GM12891 (cell line): ENCODE results near the gene IL1RL1.

Experiments
- DNase-seq: peaks from one replicate; pipeline ENCODE4 v3.0.0; 2011; ENCODE audit warnings: low spot score; ENCODE audit not compliant: insufficient read length
- FAIRE-seq: peaks from 2 replicates; lab custom pipeline; 2011; peaks lifted over from hg19 to GRCh38; lab: Jason Lieb, UNC
- PAX5 ChIP-seq: IDR thresholded peaks from 2 replicates; pipeline ENCODE4 v1.6.1; 2011; ENCODE audit warnings: low read length, moderate library complexity, mild to moderate bottlenecking; ENCODE audit not compliant: insufficient read depth, severe bottlenecking
- POLR2A ChIP-seq: IDR thresholded peaks from 2 replicates; pipeline ENCODE4 v1.6.1; 2011; ENCODE audit warnings: low read depth, low read length, control low read depth
- POLR2AphosphoS5 ChIP-seq: IDR thresholded peaks from 2 replicates; pipeline ENCODE4 v1.6.1; 2011; ENCODE audit warnings: low read depth, low read length, control low read depth
- POU2F2 ChIP-seq: IDR thresholded peaks from 2 replicates; pipeline ENCODE4 v1.6.1; 2011; ENCODE audit warnings: low read depth, mild to moderate bottlenecking, control low read depth, low read length, moderate library complexity
- SPI1 ChIP-seq: IDR thresholded peaks from 2 replicates; pipeline ENCODE4 v1.6.1; 2011; ENCODE audit warnings: low read depth, low read length, control low read depth
- TAF1 ChIP-seq: IDR thresholded peaks from 2 replicates; pipeline ENCODE4 v1.6.1; 2011; ENCODE audit warnings: low read depth, low read length, control low read depth

IL1RL1 gene

DNA sequence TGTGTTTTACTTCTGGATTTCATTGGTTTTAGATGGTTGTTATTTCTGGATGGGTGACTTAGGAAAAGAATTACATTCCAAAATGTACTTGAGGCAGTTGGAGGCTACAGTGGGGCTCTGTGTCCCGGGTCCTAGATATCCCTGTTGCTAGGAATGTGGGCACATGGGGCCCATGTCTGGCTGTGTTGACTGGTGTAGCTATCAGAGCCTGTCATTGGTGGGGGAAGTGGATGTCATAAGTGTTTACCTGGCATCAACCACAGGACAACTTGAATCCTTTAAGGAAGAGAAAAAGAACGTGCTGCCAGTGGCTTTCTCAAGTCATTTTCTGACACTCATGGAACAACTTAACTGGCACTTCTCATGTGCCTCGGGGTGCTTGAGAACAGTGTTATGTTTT is 74.6 kb downstream of the IL1RL1 start:
- DNase-seq = no peak
- TF ChIP-seq POLR2A (no peak), TAF1 (no peak), POU2F2 (no peak), SPI1 (no peak), PAX5 (no peak), POLR2AphosphoS5 (no peak)
- FAIRE-seq = no peak

DNA sequence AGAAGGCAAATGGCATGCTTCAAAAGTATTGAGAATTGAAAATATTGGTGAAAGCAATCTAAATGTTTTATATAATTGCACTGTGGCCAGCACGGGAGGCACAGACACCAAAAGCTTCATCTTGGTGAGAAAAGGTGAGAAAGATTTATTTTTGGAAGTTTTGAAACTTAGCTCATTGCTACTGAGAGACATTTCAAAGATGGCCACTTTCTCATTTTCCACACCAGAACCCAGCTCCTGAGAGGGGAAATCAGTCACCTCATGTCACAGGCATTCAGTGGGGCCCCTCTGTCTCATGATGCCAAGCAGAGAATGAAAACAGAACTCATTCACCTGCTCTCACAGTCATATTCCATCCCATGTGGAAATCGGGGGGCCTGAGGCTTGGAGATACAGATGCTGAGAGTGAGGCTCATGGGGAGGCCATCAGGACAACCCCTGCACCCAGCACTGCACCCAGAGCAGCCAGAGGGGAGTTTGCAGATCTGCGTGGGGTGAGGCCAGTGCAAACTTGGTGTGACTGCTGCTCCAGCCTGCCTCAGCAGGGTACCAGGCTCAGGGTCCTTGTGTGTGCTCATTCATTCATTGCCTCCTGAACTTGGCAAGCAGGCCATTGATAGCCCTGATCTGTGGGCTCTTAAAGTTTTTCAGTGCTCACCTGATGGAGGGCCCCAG is 75.6 kb downstream of the IL1RL1 start:
- TF ChIP-seq POLR2A = no peak
- DNase-seq (no peak), FAIRE-seq (no peak)

DNA sequence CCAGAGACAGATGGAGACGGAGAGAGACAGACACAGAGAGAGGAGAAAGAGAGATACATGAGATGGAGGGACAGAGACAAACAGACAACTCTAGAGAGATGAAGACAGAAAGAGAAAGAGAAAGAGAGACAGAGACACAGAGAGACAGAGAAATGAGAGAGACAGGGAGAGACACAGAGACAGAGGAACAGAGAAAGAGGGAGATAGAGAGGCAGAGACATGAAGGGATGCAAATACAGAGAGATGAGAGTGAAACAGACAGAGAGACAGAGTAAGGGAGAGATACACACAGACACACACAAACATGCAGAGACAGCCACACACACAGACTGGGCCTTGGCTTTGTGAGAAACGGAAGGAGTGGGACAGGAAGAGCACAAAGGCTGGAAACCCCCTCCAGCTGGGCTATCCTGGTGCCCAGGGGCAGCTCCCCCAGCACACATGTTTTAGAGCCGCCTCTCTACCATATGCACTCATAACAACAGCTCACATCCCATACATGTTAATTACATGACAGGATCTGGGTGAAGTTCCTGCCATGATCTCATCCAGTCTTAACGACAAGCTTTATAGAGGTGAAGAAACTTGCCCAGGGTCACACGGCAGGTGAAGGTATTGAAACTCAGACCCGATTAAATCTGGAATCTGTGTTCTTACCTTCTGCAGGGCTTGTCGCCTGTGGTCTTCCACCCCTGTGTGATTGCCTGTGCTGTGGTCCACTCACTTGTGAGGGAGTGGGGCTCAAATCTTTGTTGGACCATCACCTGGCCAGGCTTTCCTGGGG is 76.6 kb downstream of the IL1RL1 start:
- no peak for DNase-seq
- FAIRE-seq = no peak
- peak; percentile 44; the same call in 1 of the 2 replicates for TF ChIP-seq TAF1
- TF ChIP-seq POLR2A = no peak

DNA sequence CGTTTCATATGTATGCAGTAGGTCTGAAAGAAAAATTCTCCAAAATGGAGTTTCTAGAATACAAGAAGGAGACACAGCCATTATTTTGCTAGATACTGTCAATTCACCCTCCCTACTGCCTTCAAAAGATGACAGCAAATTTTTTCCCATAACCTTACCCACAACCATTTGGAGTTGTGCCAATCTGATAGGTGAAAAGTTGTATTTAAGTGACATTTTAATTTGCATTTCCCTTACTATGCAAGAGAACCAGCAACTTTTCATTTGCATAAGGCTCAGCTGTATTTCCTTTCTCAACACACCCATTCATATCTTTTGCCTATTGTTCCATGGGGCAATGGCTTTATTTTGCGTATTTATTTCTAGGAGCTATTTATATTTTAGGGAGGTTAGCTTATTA is 80.2 kb downstream of the IL1RL1 start:
- no peak for DNase-seq
- no peak for FAIRE-seq
- TF ChIP-seq POLR2AphosphoS5 = no peak
- no peak for TF ChIP-seq PAX5

DNA sequence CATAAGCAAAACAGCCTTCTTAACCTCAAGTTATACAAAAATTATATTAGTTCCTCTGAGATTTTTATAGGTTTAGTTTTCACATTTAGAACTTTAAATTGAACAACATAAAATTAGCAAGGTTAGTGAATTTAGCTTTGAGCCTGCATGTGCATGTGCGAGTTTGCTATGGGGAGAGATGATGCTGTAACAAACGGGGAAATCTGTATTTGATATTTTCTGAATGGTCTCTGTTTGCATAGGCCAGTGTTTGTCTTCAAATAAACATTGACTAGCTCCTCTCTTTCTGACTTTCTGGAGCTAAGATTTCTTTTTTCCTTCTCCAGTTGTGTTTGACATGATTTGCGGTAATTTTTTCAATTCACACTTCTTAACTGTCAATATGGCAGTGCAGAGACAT is 80.7 kb downstream of the IL1RL1 start:
- TF ChIP-seq POLR2AphosphoS5 (no peak), POLR2A (no peak), PAX5 (no peak), POU2F2 (no peak), TAF1 (no peak), SPI1 (no peak)
- FAIRE-seq (no peak), DNase-seq (no peak)

DNA sequence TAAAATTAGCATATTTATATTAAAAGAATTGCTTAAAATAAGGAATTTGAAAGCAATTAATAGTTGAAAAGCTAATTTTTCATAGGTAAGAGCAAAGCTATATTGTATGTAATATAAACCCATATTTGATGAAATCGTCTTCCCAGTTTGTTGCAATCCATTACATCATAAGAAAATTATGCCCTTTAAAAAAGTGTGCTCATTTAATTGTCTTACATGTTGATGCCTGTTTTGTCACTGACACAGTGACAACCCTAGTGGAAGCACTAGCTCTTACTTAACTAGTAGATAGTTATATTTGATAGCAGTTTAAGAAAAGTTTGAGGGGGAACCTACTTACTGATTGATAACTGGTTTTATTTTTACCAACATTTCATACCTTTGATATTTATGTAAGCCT is 81.6 kb downstream of the IL1RL1 start:
- FAIRE-seq (no peak), DNase-seq (no peak)
- no peak for TF ChIP-seq POLR2A
- TF ChIP-seq SPI1 = no peak
- no peak for TF ChIP-seq PAX5
- TF ChIP-seq POLR2AphosphoS5 = no peak
- TF ChIP-seq TAF1 = no peak
- no peak for TF ChIP-seq POU2F2

DNA sequence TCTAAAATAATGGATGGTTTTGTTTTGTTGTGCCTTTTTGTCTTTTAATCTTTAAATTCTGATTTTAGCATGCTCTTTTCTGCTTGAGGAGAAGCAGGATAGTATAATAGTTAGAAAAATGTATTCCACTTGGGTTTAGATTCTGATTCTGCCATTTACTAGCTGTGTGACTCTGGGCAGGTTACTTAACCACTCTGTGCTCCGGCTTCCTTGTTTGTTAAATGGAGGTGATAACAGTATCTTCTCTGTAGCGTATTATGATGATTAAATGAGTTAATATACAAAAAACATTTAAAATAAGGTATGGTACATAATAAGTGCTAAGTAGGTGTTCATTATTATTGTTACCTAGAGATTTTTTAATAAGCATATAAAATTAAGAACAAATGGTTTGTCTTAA is 84.6 kb downstream of the IL1RL1 start:
- DNase-seq (no peak), FAIRE-seq (no peak)
- TF ChIP-seq SPI1 (no peak), POLR2AphosphoS5 (no peak), PAX5 (no peak), POLR2A (no peak), TAF1 (no peak), POU2F2 (no peak)

DNA sequence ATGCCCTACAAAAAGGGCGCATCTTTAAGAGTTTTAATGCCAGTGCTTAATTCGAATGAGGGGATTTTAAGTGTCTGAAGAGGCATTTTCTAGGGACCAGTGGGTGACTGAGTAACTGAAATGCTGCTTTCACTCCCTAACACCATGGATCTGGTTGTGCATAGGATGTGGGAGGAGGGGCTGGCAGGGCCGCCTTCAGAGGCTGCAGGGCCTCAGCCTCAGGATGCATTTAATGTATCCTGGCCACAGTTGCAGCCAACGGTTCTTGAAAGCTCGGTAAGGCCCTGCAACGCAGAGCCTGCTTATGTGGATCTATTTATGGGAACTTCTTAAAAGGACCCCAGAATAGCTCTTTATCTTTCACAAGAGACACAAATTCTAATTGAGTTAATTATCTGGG is 85.8 kb downstream of the IL1RL1 start:
- DNase-seq (no peak), FAIRE-seq (no peak)
- TF ChIP-seq POLR2A (no peak), TAF1 (no peak), POU2F2 (no peak), POLR2AphosphoS5 (no peak), SPI1 (no peak), PAX5 (no peak)

DNA sequence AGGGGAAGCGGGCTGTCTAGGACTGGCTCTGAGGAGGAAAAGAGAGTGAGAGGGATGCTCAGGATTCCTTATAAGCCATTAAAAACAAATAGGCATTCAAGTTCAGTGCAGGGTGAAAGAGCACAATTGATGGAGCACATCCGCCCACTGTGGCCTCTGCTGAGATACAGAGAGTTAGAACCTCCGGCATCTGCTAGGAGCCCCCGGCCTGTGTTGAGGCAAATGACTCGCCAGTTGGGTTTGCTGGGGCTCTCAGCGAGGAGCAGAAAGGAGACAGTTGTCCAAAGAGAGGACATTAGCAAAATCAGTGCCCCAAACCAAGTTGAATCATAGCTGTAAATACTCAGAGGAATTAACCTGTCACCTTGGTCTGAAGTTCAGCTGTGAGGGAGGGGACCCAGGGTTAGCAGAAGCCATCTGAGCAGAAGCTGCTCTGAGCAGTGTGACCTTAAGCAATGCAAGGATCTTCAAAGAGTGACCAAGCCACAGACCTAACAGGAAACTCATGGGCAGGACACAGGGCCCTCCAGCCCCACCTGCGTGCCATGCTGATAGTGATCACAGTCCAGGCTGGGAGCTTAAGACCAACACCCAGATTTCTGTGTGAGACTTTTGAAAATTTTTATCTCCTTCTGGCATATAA is 88.3 kb downstream of the IL1RL1 start:
- FAIRE-seq = no peak
- no peak for DNase-seq
- TF ChIP-seq POLR2AphosphoS5 = no peak
- TF ChIP-seq PAX5 = no peak
- TF ChIP-seq SPI1 = no peak

DNA sequence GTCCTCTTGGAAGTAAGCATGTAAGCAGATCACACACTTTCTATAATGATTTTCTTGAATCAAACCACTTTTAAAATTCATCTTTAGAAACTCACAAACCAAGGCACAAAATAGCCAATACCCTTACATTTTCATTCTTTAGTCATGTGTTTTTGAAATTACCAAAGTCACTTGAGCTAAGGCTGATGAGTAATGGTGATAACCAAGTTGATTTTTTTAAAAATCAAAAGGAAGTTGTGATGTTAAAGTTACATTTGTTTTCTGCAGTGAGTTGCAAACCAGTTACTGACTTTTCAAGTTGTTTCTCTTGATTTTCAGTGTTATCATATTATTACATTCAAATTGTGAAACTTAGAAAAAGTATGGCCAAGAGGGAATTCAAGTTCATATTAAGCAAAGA is 90.1 kb downstream of the IL1RL1 start:
- FAIRE-seq (no peak), DNase-seq (no peak)
- TF ChIP-seq PAX5 (no peak), POU2F2 (no peak), TAF1 (no peak), SPI1 (no peak), POLR2A (no peak), POLR2AphosphoS5 (no peak)
